M059J (cell line): ENCODE data around the gene PDE1A. TPM values are rescaled to one million over a fixed set of nuclear protein-coding genes. Genes with fewer than 3 reads are reported as not detected.
"Not testable (repeated sequence)": the region's sequence is repeated elsewhere in the genome, so short reads cannot be mapped to it uniquely, and the experiment has no call there.

Experiments
- DNase-seq: peaks from one replicate; pipeline ENCODE4 v3.0.0-alpha.2; 2012; ENCODE audit warnings: low read depth
- total RNA-seq: library from RNA; depleted of rRNA; stranded (reverse); fragments of >200 nt; shearing (Covaris generic); gene quantifications from 2 replicates; pipeline ENCODE4 v1.2.3, GENCODE V29; 2014

Gene PDE1A
- total RNA-seq, 1 experiment from 2014 or later, result 4.8 TPM

DNA sequence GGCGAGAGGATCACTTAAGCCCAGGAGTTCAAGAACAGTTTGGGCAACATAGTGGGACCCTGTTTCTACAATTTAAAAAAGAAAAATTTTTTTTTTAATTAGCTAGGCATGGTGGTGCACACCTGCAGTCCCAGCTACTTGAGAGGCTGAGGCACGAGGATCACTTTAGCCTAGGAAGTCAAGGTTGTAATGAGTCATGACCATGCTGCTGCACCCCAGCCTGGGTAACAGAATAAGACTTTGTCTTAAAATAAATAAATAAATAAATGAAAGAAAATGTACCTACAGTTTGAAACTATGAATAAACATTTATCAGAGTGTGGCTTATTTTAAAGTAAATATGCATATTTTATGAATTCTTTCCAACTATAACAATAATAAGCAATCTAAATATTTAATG is 16.7 kb downstream of the PDE1A start:
- no peak for DNase-seq

DNA sequence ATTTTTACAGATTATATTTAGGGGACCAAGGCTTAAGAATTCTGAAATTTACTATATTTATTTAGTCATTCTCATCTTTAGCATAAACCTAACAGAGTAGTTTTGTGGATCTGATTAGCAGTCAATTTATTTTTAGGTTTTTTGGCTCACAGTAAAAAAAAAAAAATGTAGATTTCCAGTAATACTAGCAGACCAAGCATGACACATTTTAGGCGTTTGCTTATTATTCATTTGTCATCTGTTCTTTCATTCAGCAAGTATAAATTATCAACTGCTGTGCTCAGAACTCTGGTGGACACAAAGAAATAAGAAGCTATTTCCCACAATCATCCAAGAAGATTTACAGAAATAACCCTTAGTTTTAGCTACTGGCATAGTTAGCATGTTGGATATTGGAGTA is 20.6 kb downstream of the PDE1A start:
- DNase-seq, result no peak

DNA sequence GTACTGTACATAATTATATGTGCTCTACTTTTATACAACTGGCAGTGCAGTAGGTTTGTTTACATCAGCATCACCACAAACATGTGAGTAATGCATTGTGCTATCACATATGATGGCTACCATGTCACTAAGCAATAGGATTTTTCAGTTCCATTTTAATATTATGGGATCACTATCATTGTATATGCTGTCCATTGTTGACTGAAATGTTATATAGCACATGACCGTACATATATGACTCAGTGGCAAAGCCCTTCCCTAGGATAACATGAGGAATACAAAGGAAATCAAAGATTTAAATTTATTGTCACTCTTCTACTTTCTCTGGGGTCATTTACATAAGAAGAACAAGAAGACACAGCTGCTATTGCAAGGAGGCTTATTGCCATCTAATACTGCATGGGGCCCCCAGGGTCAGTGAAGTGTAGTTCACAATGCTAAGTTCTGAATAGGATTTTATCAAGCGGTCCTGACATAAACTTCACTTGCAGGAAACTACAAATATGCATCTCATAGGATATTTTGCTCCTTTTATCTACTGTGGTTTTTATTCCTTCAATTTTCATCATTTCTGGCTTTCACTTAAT is 21.8 kb downstream of the PDE1A start:
- DNase-seq, result peak; percentile 20

DNA sequence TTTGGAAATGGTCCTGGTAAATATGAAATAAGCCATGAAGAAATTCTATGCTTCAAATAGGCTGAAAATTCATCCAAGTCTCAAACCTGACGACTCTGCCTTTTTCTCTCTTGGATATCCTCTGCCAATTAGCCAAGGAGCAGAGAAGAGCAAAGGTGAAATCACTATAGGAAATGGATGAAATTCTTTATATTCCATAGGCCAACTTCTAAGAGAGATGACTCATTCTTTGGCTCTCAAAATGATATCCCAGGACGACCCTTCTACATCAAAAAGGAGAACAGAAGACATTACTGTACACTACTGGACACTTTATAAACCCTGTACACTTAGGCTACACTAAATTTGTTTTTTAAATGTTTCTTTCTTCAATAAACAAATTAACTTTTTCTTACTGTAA is 22.7 kb downstream of the PDE1A start:
- peak; percentile 22 for DNase-seq

DNA sequence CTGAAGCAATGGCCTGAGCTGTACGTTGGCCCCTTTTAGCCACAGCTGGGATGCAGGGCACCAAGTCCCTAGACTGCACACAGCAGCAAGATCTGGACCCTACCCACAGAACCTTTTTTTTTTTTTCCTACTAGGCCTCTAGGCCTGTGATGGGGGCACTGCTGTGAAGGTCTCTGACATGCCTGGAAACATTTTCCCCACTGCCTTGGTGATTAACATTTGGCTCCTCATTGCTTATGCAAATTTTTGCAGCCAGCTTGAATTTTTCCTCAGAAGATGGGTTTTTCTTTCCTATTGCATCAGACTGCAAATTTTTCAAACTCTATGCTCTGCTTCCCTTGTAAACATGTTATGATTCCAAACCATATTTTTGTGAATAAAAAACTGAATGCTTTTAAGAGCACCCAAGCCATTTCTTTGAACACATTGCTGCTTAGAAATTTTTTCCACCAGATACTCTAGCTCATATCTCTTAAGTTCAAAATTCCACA is 33.5 kb downstream of the PDE1A start:
- DNase-seq, result no peak

DNA sequence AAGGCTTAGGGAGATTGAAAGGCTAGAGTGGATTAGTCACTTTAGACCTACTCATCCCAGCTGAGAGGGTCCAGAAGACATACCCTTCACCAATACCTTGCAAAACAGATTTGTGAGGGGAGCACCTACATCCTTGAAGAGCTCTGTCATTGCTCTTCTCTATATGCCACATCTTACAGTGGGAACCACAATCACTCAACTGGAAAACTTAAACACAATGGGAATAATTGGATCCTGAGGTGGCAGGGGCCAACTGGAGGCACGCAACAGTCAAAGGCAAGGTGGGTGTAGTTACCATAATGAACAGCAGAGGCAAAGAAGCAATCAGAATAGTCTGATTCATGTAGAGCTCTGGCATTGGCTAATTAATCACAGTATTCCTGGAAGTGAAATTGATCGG is 35.4 kb downstream of the PDE1A start:
- no peak for DNase-seq

DNA sequence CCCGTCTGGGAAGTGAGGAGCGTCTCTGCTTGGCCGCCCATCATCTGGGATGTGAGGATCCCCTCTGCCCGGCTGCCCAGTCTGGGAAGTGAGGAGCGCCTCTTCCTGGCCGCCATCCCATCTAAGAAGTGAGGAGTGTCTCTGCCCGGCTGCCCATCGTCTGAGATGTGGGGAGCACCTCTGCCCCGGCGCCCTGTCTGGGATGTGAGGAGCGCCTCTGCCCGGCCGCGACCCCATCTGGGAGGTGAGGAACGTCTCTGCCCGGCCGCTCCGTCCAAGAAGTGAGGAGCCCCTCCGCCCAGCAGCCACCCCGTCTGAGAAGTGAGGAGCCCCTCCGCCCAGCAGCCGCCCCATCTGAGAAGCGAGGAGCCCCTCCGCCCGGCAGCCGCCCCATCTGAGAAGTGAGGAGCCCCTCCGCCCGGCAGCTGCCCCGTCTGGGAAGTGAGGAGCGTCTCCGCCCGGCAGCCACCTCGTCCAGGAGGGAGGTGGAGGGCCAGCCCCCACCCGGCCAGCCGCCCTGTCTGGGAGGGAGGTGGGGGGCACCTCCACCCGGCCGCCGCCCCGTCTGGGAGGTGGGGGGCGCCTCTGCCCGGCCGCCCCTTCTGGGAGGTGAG is 40.5 kb downstream of the PDE1A start:
- not testable (repeated sequence) for DNase-seq

DNA sequence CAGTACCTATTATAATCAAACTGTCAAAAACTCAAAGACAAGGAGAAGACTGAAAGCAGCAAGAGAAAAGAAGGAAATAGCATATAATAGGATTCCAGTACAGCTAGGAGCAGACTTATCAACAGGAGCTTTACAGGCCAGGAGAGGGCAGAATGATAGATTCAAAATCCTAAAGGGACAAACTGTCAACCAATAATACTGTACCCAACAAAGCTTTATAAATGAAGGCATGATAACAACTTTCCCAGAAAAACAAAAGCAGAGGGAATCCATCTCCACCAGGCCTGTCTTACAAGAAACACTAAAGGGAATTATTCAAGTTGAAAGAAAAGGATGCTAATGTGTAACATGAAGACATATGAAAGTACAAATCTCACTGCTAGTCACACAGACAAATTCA is 42.0 kb downstream of the PDE1A start:
- no peak for DNase-seq

DNA sequence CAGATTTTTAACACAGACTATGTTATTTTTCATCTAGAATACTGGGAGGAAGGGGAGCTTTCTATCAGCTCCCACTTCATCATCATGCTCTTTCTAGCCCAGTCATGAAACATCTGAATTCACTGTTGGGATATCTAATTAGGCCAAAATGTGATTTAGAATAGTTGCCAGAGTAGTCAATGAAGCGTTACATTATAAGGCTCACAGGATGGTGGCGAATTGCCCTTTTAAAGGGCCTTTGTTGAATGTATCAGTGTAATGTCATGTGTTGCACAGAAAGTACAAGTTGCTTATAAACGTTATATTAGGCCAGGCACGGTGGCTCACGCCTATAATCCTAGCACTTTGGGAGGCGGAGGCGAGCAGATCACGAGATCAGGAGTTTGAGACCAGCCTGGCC is 45.6 kb downstream of the PDE1A start:
- DNase-seq, result no peak

DNA sequence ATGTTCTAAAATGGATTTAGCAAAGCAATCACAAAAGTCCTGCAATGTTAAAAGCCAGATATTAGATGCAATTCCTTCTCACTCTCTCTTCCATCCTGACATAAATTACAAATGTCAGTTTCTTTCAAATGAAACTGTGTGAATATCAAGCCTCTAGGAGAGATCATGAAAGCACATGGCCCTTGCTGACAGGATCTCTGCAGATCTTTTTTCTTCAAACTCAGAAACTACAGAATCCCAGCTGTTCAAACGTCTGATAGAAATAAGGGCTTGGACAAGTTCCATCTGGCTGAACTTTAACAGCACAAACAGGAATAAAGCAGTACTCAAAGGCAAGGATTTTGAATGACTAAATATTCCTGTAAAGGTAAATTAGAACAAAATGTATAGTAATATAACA is 47.6 kb downstream of the PDE1A start:
- peak; percentile 8 for DNase-seq

DNA sequence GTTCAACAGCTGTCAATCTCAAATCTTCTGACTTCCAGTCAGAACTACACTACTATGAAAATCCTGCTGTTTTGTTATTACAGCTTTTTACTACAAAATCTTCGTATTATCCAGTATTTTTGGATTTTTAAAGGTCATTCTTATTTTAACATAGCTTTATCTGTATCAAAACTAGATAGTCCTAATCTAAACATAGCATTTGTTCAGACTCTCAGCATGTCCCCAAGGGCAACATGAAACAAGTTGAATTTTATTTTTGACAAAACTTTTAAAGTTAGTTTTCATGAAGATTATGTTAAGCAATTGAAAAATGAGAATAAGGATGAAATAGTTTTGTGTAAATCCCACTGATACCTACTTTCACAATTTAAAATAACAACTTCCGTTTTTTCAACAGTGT is 48.1 kb downstream of the PDE1A start:
- DNase-seq, result no peak

DNA sequence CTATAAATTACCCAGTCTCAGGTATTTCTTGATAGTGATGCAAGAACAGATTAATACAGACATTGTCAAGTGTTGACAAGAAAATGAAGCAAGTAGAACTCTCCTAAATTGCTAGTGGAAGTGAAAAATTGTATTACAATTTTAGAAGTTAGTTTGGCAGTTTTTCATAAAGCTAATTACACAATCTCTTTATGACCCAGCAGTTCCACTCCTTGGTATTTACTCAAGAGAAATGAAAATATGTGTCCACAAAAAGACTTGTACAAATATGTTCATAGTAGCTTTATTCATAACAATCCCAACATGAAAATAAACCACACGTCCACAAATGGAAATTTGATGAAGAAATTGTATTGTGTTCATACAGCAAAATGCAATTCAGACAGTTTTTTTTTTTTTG is 49.4 kb downstream of the PDE1A start:
- no peak for DNase-seq

DNA sequence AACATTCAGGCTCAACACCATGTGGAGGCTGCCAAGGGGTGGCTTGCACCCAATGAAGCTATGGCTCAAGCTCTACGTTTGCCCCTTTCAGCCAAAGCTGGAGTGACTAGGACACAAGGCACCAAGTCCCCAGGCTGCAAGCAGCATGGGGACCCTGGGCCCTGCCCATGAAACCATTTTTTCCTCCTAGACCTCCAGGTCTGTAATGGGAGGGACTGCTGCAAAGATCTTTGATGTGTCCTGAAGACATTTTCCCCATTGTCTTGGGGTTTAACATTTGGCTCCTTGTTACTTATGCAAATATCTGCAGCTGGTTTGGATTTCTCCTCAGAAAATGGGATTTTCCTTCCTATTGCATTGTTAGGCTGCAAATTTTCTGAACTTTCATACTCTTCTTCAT is 51.0 kb downstream of the PDE1A start:
- no peak for DNase-seq

DNA sequence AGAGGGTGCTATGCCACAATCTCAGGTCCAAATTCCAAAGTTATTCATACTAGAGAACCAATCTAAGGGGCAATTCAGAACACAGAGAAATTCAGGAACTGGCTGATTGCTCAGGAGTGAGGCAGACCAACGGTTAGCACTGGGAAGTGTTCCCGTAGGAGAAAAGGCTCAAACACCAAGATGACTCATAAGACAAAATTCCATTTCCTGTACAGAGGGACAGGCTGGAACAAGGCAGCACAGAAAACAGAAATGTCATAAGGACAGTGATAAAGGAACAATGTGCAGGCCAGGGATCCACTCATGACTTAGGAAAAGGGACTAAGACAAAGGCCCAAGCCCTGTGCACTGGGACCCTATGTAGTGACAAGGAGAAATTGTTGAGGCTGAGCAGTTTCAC is 54.2 kb downstream of the PDE1A start:
- DNase-seq, result peak; percentile 95

DNA sequence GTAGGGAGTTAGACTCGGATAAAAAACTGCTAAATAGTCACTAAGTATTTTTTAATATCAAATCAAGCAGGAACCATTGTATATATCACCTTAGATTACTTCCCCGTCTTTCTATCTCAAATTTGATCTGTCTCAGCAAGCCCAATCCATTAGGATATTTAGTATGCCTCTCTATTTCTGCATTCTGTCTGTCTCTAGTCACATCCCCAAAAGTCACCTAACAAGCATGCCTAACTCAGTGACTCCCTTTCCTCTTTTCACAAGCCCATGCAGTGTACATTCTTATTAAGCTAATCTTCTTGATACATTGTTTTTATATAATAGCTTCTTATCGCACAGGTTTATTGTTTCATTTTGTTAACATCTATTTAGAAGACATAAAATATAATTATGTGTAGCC is 57.8 kb downstream of the PDE1A start:
- no peak for DNase-seq

DNA sequence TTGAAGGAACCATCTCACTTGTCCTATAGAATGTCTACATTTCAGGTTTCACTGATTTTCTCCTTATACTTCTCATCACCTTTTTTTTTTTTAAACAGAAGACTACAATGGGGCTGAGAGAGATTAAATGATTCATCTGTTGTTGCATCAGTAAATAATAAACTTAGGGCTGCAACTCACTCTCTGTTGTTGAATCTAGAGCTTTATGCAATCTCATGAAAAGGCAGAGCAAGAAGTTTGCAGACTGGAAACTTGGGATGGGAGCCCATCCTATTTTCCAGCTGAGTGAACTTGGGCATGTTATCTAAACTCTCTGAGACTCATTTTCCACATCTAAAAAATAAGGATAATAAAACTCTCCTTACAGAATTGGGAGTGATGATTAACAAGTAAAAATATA is 58.4 kb downstream of the PDE1A start:
- DNase-seq, result peak; percentile 79

DNA sequence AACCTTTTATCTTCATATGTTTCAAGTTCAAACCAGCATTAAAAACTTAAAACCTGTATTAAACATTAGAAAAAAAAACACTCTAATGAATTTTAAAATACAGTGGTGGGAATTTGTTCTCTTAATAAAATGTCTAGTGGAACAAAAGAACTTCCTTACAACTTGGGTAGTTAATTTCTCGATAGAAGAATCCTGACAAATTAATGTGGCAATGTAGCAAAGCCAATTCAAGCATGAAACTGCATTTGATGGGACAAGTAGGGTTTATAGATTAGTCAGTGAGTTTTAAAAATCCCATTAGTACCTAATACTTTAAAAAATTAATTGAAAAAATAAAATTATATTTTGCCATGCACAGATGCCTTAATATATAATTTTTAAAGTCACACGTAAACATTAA is 59.4 kb downstream of the PDE1A start:
- DNase-seq, result no peak

DNA sequence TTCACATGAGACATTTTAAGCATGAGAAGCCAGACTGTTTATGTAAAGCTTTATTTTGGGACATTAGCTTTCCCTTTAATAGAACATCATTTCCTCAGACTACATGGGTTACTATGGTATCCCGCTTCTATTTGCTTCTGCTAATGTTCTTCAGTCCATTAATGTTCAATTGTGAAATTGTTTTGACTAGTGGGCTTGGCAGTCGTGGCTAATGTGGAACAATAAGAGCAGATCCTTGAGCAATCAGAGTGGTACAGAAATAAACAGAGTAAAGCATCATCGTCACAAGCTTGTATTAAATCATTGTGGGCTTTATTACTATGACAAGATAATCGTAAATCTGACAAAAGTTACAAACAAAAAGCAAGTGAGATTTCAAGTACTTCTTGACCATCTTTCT is 60.2 kb downstream of the PDE1A start:
- peak; percentile 78 for DNase-seq

DNA sequence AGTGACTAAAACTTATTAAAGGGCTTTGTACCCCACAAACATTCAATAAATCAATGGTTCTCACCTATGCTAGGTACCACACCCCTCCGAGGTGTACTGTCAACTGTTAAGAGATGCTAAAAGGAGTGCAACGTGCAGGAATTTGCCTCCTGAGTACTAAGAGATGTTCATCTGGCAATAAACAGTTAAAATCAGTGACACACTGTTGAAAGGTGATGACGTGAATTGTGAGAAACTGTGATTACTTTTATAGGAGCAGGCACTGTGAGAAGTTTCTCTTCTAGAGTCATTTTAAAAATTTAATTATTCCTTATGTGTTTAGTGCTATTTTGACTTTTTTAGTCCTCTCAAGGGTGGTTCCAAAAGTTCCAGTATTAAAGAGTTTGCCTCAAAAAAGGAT is 61.0 kb downstream of the PDE1A start:
- no peak for DNase-seq

DNA sequence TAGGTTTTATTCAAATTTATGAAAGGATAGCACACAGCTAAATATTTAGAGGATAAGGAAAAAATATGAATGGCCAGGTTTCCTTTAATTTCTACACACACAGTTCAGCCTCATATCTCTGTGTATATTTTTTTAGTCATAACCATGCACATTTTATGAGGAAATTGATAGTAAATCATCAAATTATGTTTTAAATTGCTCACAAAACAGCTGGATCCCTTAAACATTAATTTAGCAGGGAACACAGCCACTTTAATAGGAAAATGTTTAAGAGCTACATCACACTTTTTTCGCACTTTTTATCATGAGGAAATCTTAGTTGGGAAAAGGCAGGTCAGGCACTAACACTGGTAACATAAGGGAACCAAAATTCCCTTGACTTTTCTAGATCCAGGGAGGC is 65.4 kb downstream of the PDE1A start:
- DNase-seq, result no peak

DNA sequence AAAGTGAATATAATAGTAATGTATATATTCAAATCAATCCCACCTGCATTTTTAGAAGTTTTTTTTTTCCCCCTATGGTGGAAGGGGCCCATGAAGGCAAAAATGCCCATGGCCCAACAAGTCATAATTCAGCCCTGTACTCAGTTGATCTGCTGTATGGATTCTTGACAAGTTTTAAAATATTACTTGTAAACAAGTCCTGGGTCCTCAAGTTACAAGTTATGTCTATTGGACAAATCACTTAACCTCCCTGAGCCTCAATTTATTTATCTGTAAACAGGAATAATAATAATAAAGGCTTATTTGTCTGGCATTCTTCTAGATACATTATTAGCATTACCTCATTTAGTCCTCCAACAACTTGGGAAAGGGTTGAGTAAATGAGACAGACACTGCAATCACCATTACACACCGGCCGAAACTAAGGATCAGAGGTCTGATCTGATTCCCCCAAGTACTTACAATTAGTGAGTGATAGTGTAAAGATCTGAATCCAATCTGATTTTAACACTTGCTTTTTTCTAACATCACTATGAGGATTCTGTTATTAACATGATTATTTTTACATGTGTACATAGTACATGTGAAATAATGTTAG is 66.1 kb downstream of the PDE1A start:
- no peak for DNase-seq

DNA sequence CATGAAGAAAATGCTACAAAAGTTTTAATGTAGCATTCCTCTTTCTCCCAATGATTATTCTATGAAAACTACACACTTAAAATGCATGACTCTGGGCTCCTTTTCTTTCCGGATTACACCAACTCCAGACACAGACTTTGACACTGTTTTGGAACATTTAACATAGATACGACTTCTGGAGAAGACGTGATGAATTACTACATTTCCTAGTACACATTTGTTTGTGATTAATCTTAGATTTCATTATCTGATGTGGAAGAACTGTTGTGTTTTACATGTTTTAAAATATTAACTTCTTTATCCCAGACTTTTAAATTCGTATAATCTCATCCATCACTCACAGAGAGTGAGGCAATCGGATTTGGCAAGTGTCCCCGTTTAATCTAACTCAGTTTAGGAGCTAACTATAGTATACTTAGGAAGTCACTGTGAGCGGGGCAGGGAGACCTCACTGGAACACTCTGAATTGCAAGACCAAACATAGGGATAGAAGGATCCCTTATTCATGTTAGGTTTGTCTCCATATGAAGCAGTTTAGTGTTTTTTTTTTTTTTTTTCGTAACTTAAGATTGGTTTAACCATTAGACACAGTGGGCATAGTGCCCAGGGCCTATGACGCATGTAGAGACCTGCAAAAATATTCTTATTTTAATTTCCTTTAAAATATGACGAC is 66.7 kb downstream of the PDE1A start:
- peak; percentile 12 for DNase-seq
